ENCODE results near the gene MRPS12.

Gene MRPS12

GRCh38 chr19:38979812-38980211 is 49.1 kb downstream of the MRPS12 start:
- H3K36me3 ChIP-seq (ENCODE audit: control insufficient read depth in 2 of 2, insufficient read depth in 1 of 2, low read length in 2 of 2) = no peaks in the 10 kb centered on the region; a peak in 1 of 3 replicates
- ChIA-PET POLR2A (no interaction called here), CTCF (interaction anchor here (0.6 to 5.9 kb wide), 4 partner anchors 17 to 207 kb away, joined by 3 to 62 read pairs (median 4); no protein-coding TSS in a partner anchor)
- no peaks in the 10 kb centered on the region for H3K9me3 ChIP-seq (ENCODE audit: control insufficient read depth, insufficient read depth, low read depth, low read length)
- no peak overlapping the region for H3K27ac ChIP-seq (ENCODE audit: extremely low read depth, low read depth, low read length)
- H3K4me1 ChIP-seq (ENCODE audit: control insufficient read depth, insufficient read depth, low read length) = peaks cover 24% of the 10 kb centered on the region
- TF ChIP-seq ZNF23 (tag by site-specific recombination; IDR thresholded peaks at IDR 0.05; ENCODE audit: borderline replicate concordance) = no peak
- no peak for TF ChIP-seq ZNF280C (tag by site-specific recombination; IDR thresholded peaks at IDR 0.05)
- no peak for TF ChIP-seq CTCF (tag by site-specific recombination; IDR thresholded peaks at IDR 0.05)
- no peak for TF ChIP-seq GLIS2 (tag by site-specific recombination; IDR thresholded peaks at IDR 0.05)
- no peak for TF ChIP-seq ZNF239 (tag by site-specific recombination; IDR thresholded peaks at IDR 0.05)
- TF ChIP-seq ZSCAN30 (tag by site-specific recombination; IDR thresholded peaks at IDR 0.05) = no peak
- no peak for TF ChIP-seq ZNF629 (tag by site-specific recombination; IDR thresholded peaks at IDR 0.05)
- no peak for TF ChIP-seq ZNF2 (tag by site-specific recombination; IDR thresholded peaks at IDR 0.05)
- TF ChIP-seq ZNF433 (tag by site-specific recombination; IDR thresholded peaks at IDR 0.05; ENCODE audit: low read depth) = no peak
- no peak for TF ChIP-seq SP7 (tag by site-specific recombination; IDR thresholded peaks at IDR 0.05)
- TF ChIP-seq ATF2 (tag by site-specific recombination; IDR thresholded peaks at IDR 0.05; ENCODE audit: low read depth) = no peak
- no peak for TF ChIP-seq ZNF223 (tag by site-specific recombination; IDR thresholded peaks at IDR 0.05)
- TF ChIP-seq PATZ1 (tag by site-specific recombination; IDR thresholded peaks at IDR 0.05) = no peak
- TF ChIP-seq ZNF707 (tag by site-specific recombination; IDR thresholded peaks at IDR 0.05) = no peak
- no peak for TF ChIP-seq ZNF140 (tag by site-specific recombination; IDR thresholded peaks at IDR 0.05)
- no peak overlapping the region for H3K4me3 ChIP-seq (ENCODE audit: low read depth, low read length)

GRCh38 chr19:38980583-38981374 is 50.0 kb downstream of the MRPS12 start:
- no peaks in the 10 kb centered on the region; a peak in 1 of 3 replicates for H3K36me3 ChIP-seq (ENCODE audit: control insufficient read depth in 2 of 2, insufficient read depth in 1 of 2, low read length in 2 of 2)
- H3K27ac ChIP-seq (ENCODE audit: extremely low read depth, low read depth, low read length) = no peak overlapping the region
- H3K9me3 ChIP-seq (ENCODE audit: control insufficient read depth, insufficient read depth, low read depth, low read length) = no peaks in the 10 kb centered on the region
- ChIA-PET CTCF (interaction anchor here (0.7 to 0.8 kb wide), 2 partner anchors 18 to 19 kb away, joined by 5 to 6 read pairs; no protein-coding TSS in a partner anchor), POLR2A (no interaction called here)
- H3K4me1 ChIP-seq (ENCODE audit: control insufficient read depth, insufficient read depth, low read length) = peaks cover 23% of the 10 kb centered on the region
- no peak overlapping the region for H3K4me3 ChIP-seq (ENCODE audit: low read depth, low read length)
- TF ChIP-seq ZNF133 (tag by site-specific recombination; IDR thresholded peaks at IDR 0.05) (no peak), ZNF837 (tag by site-specific recombination; IDR thresholded peaks at IDR 0.05) (no peak), ZNF513 (tag by site-specific recombination; IDR thresholded peaks at IDR 0.05) (no peak), ZNF571 (tag by site-specific recombination; IDR thresholded peaks at IDR 0.05) (no peak), ZNF449 (tag by site-specific recombination; IDR thresholded peaks at IDR 0.05) (no peak)

Measured in HEK293 (cell line).